ENCODE data around the gene RRM2. TPM values are rescaled to one million over a fixed set of nuclear protein-coding genes. Genes with fewer than 3 reads are reported as not detected.
A peak's percentile ranks its signal among the peaks of the same experiment; 100 is the strongest.

Gene RRM2
- total and polyA plus RNA-seq, 2 experiments from 2014 or later, result 108 to 119 TPM

- no peaks in the 10 kb centered on the region for H3K27me3 ChIP-seq (ENCODE audit: insufficient read depth)
- H3K9me2 ChIP-seq (ENCODE audit: insufficient read depth), result no peaks in the 10 kb centered on the region
- Mint-ChIP-seq H3K9me3 (no peaks in the 10 kb centered on the region), H3K4me3 (no peak overlapping the region), H3K36me3 (ENCODE audit: low read depth) (no peaks in the 10 kb centered on the region; the same call in 1 of the 3 replicates), H3K4me1 (peaks cover 13% of the 10 kb centered on the region), H3K27ac (no peak overlapping the region), H3K27me3 (ENCODE audit: insufficient read depth, low read depth, poor library complexity) (peaks cover 4% of the 10 kb centered on the region)
- no peak for TF ChIP-seq NANOG (IDR thresholded peaks at IDR 0.05; ENCODE audit: borderline replicate concordance)
- 0 out of 4 replicates have a peak, but pooled peaks of 1 of the 2 experiments have one; percentile 20 for TF ChIP-seq CTCF (conservative IDR thresholded peaks at IDR 0.05; ENCODE audit: low read depth in 2 of 2)
- no peaks in the 10 kb centered on the region for H3F3A ChIP-seq (replicated peaks; ENCODE audit: low read depth)
- no peaks in the 10 kb centered on the region for H3K79me2 ChIP-seq (replicated peaks; ENCODE audit: insufficient read depth)
- H3K36me3 ChIP-seq (ENCODE audit: insufficient read depth), result no peaks in the 10 kb centered on the region
- H3K4me1 ChIP-seq (ENCODE audit: insufficient read depth), result no peaks in the 10 kb centered on the region; the same call in 1 of the 2 replicates
- H3K4me2 ChIP-seq, result no peak overlapping the region
- no peaks in the 10 kb centered on the region for H4K20me1 ChIP-seq (replicated peaks; ENCODE audit: insufficient read depth)
- ATAC-seq (no peak), DNase-seq (ENCODE audit: low spot score) (peak; percentile 30)
- H3K4me3 ChIP-seq, result no peak overlapping the region
- H2AFZ ChIP-seq, result no peak overlapping the region
- no peak overlapping the region for H3K27ac ChIP-seq (ENCODE audit: low read depth)
These were observed 46.6 kb downstream of the RRM2 start for GRCh38 chr2:10169053-10169578.

- Histone ChIP-seq H3K36me3 (ENCODE audit: insufficient read depth) (no peaks in the 10 kb centered on the region), H3K79me2 (replicated peaks; ENCODE audit: insufficient read depth) (no peaks in the 10 kb centered on the region), H4K20me1 (replicated peaks; ENCODE audit: insufficient read depth) (no peaks in the 10 kb centered on the region), H3K27ac (ENCODE audit: low read depth) (no peak overlapping the region), H3F3A (replicated peaks; ENCODE audit: low read depth) (no peaks in the 10 kb centered on the region), H3K4me1 (ENCODE audit: insufficient read depth) (no peaks in the 10 kb centered on the region; the same call in 1 of the 2 replicates), H3K4me3 (no peak overlapping the region), H3K9me2 (ENCODE audit: insufficient read depth) (no peaks in the 10 kb centered on the region), H3K4me2 (no peak overlapping the region), H3K27me3 (ENCODE audit: insufficient read depth) (no peaks in the 10 kb centered on the region), H2AFZ (no peak overlapping the region)
- Mint-ChIP-seq H3K9me3 (no peaks in the 10 kb centered on the region), H3K4me1 (peaks cover 13% of the 10 kb centered on the region), H3K36me3 (ENCODE audit: low read depth) (no peaks in the 10 kb centered on the region; the same call in 2 of the 3 replicates), H3K27me3 (ENCODE audit: insufficient read depth, low read depth, poor library complexity) (peaks cover 3% of the 10 kb centered on the region), H3K4me3 (no peak overlapping the region), H3K27ac (no peak overlapping the region)
- ATAC-seq, result no peak
- DNase-seq (ENCODE audit: low spot score), result no peak
- TF ChIP-seq JUNB (IDR thresholded peaks at IDR 0.05; ENCODE audit: unreplicated experiment) (no peak), STAT1 (IDR thresholded peaks at IDR 0.05; ENCODE audit: unreplicated experiment) (no peak), EZH2phosphoT487 (IDR thresholded peaks at IDR 0.05; ENCODE audit: unreplicated experiment) (no peak), EZH2 (IDR thresholded peaks at IDR 0.05; ENCODE audit: low read depth, unreplicated experiment) (no peak), REST (IDR thresholded peaks at IDR 0.05; ENCODE audit: unreplicated experiment) (no peak), ZNF114 (CRISPR knock-in tag; IDR thresholded peaks at IDR 0.05) (no peak), NANOG (IDR thresholded peaks at IDR 0.05; ENCODE audit: borderline replicate concordance) (no peak), CREB1 (CRISPR knock-in tag; IDR thresholded peaks at IDR 0.05; ENCODE audit: low read depth) (no peak), CTCF (conservative IDR thresholded peaks at IDR 0.05; ENCODE audit: low read depth in 2 of 2) (no peak)
These were observed 47.0 kb downstream of the RRM2 start for GRCh38 chr2:10169581-10169980.
